Psoas muscle (tissue), 8 donors: ENCODE results near the gene HOXD3. TPM values are rescaled to one million over a fixed set of nuclear protein-coding genes. Genes with fewer than 3 reads are reported as not detected.

Experiments used
- ATAC-seq, 4 donors: fragments of 200-7000 bp; cut with Tn5 transposase; one replicate each; pipeline ENCODE4 v1.9.1; 2020; ENCODE audit warnings: moderate library complexity in 3 of 4, mild to moderate bottlenecking in 2 of 4
- DNase-seq, 2 donors: peaks; one replicate each; pipeline ENCODE4 v3.0.0-alpha.2; 2020
- H3K27ac ChIP-seq: fragments of 200-600 bp; one replicate; pipeline ENCODE4 v1.8.0; 2022
- H3K27me3 ChIP-seq, 3 donors: fragments of 200-600 bp in 1 of 3; one replicate each; pipeline versions ENCODE4 v1.6.1 to v1.8.0; 2013 to 2022; ENCODE audit warnings: low read length in 2 of 3, mild to moderate bottlenecking in 2 of 3, moderate library complexity in 1 of 3; ENCODE audit not compliant: insufficient read depth in 3 of 3
- H3K36me3 ChIP-seq, 2 donors: fragments of 200-600 bp in 1 of 2; one replicate each; pipeline versions ENCODE4 v1.6.1 to v1.8.0; 2013 to 2022; ENCODE audit warnings: low read depth in 1 of 2, mild to moderate bottlenecking in 1 of 2, moderate library complexity in 1 of 2; ENCODE audit not compliant: insufficient read depth in 1 of 2
- H3K4me1 ChIP-seq: fragments of 200-600 bp; one replicate; pipeline ENCODE4 v1.8.0; 2022
- H3K4me3 ChIP-seq: fragments of 200-600 bp; one replicate; pipeline ENCODE4 v1.8.0; 2022; ENCODE audit warnings: mild to moderate bottlenecking
- H3K9me3 ChIP-seq: fragments of 200-600 bp; one replicate; pipeline ENCODE4 v1.8.0; 2022
- WGBS, 3 donors: extraction: QIAGEN DNeasy Blood & Tissue Kit; methylation state at CpG; one replicate each; pipeline versions ENCODE4 v1.1.6 to v1.1.7; 2013; 5-methylcytosine and 5-hydroxymethylcytosine counted together
- intact Hi-C, 2 donors: fragments of 100-400 bp; cut with DNase I; formaldehyde crosslinking; loops; one replicate each; pipeline versions ENCODE4 v1.11.0 to v1.14.2; 2022
- polyA plus RNA-seq, 3 donors: library from polyadenylated mRNA; stranded (reverse); fragments of 200-250 nt; gene quantifications; one replicate each; pipeline ENCODE4 v1.2.3, GENCODE V29; 2013
- total RNA-seq, 4 donors: library from RNA; stranded (reverse); fragmentation: NEBNext Ultra II Directional in 2 of 4; extraction: Animal tissue kit (Norgen Biotek cat#: 25700) in 2 of 4; gene quantifications; one replicate each; pipeline versions ENCODE4 v1.2.1 to v1.2.4, GENCODE V29; 2021 to 2023
- TF ChIP-seq, protein P1 (sequence below): fragments of 200-600 bp; IDR thresholded peaks from one replicate; pipeline ENCODE4 v1.8.0; 2022; ENCODE audit warnings: antibody characterized with exemption
- donor health status: healthy with polysubstance abuse.
- donor health status: DM: no; HTN: no; CAD: no; lungs with moderate emphysema.
- donor health status: Bipolar disorder and iron deficiency.
- donor health status: healthy.
- donor health status: DM: yes; HTN: yes; CAD: no.
- donor health status: DM: no; HTN: no; CAD: no.
- donor health status: DM: no; HTN: no; CAD: no.
- donor health status: DM: yes; HTN: yes; CAD: no.

HOXD3 gene
- total and polyA plus RNA-seq, 7 donors = 0.64 to 3.8 (median 1.1) TPM

GRCh38 chr2:176177580-176178037, 20.5 kb downstream of the HOXD3 start:
- Histone ChIP-seq H3K4me3 (peak overlapping the region; percentile 70), H3K27me3 (peaks cover 0 to 58% (median 7%) of the 10 kb centered on the region in 3 donors), H3K36me3 (no peaks in the 10 kb centered on the region), H3K9me3 (no peaks in the 10 kb centered on the region), H3K4me1 (no peaks in the 10 kb centered on the region), H3K27ac (no peak overlapping the region)
- ATAC-seq (peak in 3 of 4 donors; percentile 12 to 16 (median 13)), DNase-seq (no peak)
- TF ChIP-seq, protein P1, sequence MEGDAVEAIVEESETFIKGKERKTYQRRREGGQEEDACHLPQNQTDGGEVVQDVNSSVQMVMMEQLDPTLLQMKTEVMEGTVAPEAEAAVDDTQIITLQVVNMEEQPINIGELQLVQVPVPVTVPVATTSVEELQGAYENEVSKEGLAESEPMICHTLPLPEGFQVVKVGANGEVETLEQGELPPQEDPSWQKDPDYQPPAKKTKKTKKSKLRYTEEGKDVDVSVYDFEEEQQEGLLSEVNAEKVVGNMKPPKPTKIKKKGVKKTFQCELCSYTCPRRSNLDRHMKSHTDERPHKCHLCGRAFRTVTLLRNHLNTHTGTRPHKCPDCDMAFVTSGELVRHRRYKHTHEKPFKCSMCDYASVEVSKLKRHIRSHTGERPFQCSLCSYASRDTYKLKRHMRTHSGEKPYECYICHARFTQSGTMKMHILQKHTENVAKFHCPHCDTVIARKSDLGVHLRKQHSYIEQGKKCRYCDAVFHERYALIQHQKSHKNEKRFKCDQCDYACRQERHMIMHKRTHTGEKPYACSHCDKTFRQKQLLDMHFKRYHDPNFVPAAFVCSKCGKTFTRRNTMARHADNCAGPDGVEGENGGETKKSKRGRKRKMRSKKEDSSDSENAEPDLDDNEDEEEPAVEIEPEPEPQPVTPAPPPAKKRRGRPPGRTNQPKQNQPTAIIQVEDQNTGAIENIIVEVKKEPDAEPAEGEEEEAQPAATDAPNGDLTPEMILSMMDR = no peak
- WGBS, 3 donors = 22 to 37% (median 25%) methylated on average over 12 of the region's 12 CpGs
- intact Hi-C loops = no loop called here

DNA sequence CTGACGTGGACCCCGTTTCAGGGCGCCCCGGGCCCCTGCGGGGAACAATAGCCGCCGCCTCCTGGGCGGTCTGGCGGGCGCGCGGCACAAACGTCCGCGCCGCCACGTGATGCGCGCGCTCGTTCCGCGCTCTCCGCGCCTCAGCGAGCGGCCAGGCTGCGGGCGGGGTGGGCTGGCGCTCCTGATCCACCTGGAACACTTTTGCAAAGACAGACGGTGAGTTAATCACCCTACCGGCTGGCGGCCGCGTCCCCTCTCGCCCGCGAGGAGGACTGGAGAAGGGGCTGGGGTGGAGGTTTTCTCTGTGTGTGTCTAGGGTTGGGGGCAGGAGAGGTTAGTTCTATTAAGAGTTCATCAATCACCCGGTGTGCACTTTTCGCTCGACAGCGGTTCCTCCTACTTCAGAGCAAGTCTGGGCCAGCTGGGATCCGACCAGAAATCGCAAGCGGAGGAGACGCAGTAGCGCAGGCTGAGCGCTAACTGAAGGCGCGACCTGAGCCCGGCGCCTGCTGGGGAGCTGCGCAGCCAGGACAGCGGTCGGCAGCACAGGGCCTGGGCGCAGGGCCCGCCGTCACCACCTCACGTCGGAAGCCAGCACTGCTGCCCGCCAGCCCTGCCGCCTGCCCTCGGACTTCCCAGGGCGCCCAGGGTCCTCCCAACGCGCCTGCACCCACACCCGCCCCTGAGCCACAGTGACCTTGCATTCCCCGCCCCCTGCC, 21.1 kb downstream of the HOXD3 start:
- Histone ChIP-seq H3K36me3 (no peaks in the 10 kb centered on the region), H3K4me3 (peak overlapping the region; percentile 70), H3K4me1 (no peaks in the 10 kb centered on the region), H3K9me3 (no peaks in the 10 kb centered on the region), H3K27ac (peak overlapping the region; percentile 4), H3K27me3 (peaks cover 0 to 52% (median 7%) of the 10 kb centered on the region in 3 donors)
- TF ChIP-seq, protein P1 = no peak
- DNase-seq (no peak), ATAC-seq (peak; percentile 55 to 68 (median 61))
- WGBS, 3 donors = 3 to 4% (median 3%) methylated on average over 64 to 68 of the region's 68 CpGs
- intact Hi-C loops = no loop called here

GRCh38 chr2:176178757-176179295, 21.7 kb downstream of the HOXD3 start:
- H3K27me3 ChIP-seq = peaks cover 0 to 52% (median 7%) of the 10 kb centered on the region in 3 donors
- intact Hi-C loops = no loop called here
- 41 to 48% (median 43%) methylated on average over 7 of the region's 7 CpGs for WGBS, 3 donors
- H3K4me3 ChIP-seq = peak overlapping the region; percentile 70
- no peaks in the 10 kb centered on the region for H3K36me3 ChIP-seq
- H3K4me1 ChIP-seq = no peaks in the 10 kb centered on the region
- TF ChIP-seq, protein P1 = no peak
- no peaks in the 10 kb centered on the region for H3K9me3 ChIP-seq
- DNase-seq (no peak), ATAC-seq (no peak)
- H3K27ac ChIP-seq = no peak overlapping the region

DNA sequence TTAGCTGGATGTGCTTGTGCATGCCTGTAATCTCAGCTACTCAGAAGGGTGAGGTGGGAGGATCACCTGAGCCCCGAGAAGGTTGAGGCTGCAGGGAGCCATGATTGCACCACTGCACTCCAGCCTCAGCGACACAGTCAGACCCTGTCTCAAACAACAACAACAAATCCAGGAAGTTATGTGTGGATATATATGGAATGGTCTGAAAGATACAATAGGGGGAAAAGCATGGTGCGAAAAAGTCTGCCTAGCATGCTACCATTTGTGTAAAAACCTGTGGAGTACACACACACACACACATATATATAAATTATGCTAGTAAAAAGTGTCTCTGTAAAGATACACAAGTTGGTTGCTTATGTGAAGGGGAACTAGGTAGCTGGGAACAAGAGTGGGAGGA, 24.4 kb downstream of the HOXD3 start:
- 86 to 88% (median 87%) methylated on average over 3 of the region's 3 CpGs for WGBS, 3 donors
- no peaks in the 10 kb centered on the region for H3K36me3 ChIP-seq
- H3K27me3 ChIP-seq = peaks cover 0 to 45% (median 5%) of the 10 kb centered on the region in 3 donors
- intact Hi-C loops = no loop called here
- H3K27ac ChIP-seq = no peak overlapping the region
- no peaks in the 10 kb centered on the region for H3K9me3 ChIP-seq
- no peaks in the 10 kb centered on the region for H3K4me1 ChIP-seq
- TF ChIP-seq, protein P1 = no peak
- ATAC-seq = no peak
- no peak for DNase-seq
- H3K4me3 ChIP-seq = no peak overlapping the region
